ENCODE measurements around the gene GEMIN7. TPM values are rescaled to one million over a fixed set of nuclear protein-coding genes. Genes with fewer than 3 reads are reported as not detected.
A peak's percentile ranks its signal among the peaks of the same experiment; 100 is the strongest.

GEMIN7 gene
- total and polyA plus RNA-seq, 4 donors = 10.0 to 25.2 (median 19.4) TPM

GRCh38 chr19:45074744-45075300 lies 4.2 kb upstream of the GEMIN7 start:
- no peak overlapping the region for H3K4me3 ChIP-seq (ENCODE audit: low read depth in 1 of 3, low read length in 3 of 3)
- no peaks in the 10 kb centered on the region for H3K27me3 ChIP-seq (ENCODE audit: control insufficient read depth in 4 of 4, insufficient read depth in 4 of 4, low read length in 3 of 4)
- peaks cover 2 to 21% (median 9%) of the 10 kb centered on the region in 4 donors for H3K4me1 ChIP-seq (ENCODE audit: control insufficient read depth in 4 of 4, insufficient read depth in 4 of 4, low read length in 3 of 4)
- H3K36me3 ChIP-seq (ENCODE audit: control insufficient read depth in 4 of 4, insufficient read depth in 3 of 4, low read depth in 1 of 4, low read length in 3 of 4) = peaks cover 5 to 12% (median 8%) of the 10 kb centered on the region in 4 donors
- DNase-seq (ENCODE audit: low spot score) = no peak
- H3K27ac ChIP-seq (ENCODE audit: low read depth in 1 of 2, low read length in 2 of 2) = no peak overlapping the region
- TF ChIP-seq JUND (IDR thresholded peaks at IDR 0.05) (no peak), GABPA (IDR thresholded peaks at IDR 0.05 in 1 of 2, conservative IDR thresholded peaks at IDR 0.05 in 1 of 2) (no peak), HNF4G (IDR thresholded peaks at IDR 0.05) (no peak), RAD21 (IDR thresholded peaks at IDR 0.05) (no peak), CTCF (IDR thresholded peaks at IDR 0.05; ENCODE audit: low read depth, low read length, missing input control) (no peak)
- TF ChIP-seq, protein P1, sequence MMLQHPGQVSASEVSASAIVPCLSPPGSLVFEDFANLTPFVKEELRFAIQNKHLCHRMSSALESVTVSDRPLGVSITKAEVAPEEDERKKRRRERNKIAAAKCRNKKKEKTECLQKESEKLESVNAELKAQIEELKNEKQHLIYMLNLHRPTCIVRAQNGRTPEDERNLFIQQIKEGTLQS (IDR thresholded peaks at IDR 0.05) = no peak
- H3K9ac ChIP-seq (ENCODE audit: low read depth in 1 of 2, low read length in 2 of 2) = no peak overlapping the region
- no peaks in the 10 kb centered on the region for H3K9me3 ChIP-seq (ENCODE audit: control insufficient read depth in 4 of 4, low read length in 3 of 4)
- 79% methylated on average over 11 of the region's 11 CpGs for WGBS

DNA sequence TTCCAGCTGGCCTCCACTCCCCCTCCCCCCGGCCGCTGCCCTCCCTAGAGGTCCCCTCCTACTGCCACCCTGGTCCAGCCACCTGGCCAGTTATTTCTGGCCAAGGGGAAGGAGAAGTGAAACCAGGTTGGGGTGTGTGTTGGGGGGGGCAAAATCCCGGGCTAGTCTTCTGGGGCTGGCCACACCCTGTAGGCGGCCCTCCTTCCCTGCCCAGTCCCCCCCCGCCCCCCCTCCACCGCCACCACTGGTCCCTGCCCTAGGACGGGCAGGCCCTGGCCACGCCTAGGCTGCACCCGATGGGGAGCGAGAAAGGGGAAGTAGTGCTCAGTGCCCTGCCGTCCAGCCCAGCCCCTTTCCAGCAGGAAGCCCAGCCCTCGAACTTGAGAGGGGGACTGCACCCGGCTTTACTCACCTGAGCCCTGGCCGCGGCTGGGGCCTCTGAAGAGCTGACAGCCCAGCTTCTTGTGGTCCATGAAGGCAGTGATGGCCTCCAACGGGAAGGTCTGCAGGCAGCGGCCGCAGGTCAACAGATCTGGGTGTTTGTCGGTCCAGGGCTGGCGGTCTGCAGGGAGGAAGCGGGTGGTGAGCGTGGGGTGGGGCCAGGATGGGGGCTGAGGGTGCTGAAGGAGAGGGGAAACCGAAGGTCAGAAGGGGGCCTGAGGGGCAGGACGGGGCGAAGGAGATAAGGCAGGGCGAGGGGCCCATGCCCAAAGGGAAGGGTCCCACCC lies 3.6 kb upstream of the GEMIN7 start:
- peak overlapping the region in 2 of 3 donors; percentile 43 to 53 for H3K4me3 ChIP-seq (ENCODE audit: low read depth in 1 of 3, low read length in 3 of 3)
- TF ChIP-seq HNF4A (conservative IDR thresholded peaks at IDR 0.05) (no peak), FOXA2 (IDR thresholded peaks at IDR 0.05) (no peak), RAD21 (IDR thresholded peaks at IDR 0.05) (no peak), SP1 (IDR thresholded peaks at IDR 0.05) (no peak), GABPA (IDR thresholded peaks at IDR 0.05 in 1 of 2, conservative IDR thresholded peaks at IDR 0.05 in 1 of 2) (no peak), RXRA (IDR thresholded peaks at IDR 0.05) (no peak), YY1 (IDR thresholded peaks at IDR 0.05) (no peak), FOXA1 (IDR thresholded peaks at IDR 0.05) (no peak), TAF1 (conservative IDR thresholded peaks at IDR 0.05) (no peak), REST (IDR thresholded peaks at IDR 0.05) (no peak), CTCF (IDR thresholded peaks at IDR 0.05; ENCODE audit: low read depth, low read length, missing input control) (no peak), NR2F2 (IDR thresholded peaks at IDR 0.05) (no peak)
- TF ChIP-seq, protein P1 (IDR thresholded peaks at IDR 0.05) = no peak
- TF ChIP-seq, protein P2, sequence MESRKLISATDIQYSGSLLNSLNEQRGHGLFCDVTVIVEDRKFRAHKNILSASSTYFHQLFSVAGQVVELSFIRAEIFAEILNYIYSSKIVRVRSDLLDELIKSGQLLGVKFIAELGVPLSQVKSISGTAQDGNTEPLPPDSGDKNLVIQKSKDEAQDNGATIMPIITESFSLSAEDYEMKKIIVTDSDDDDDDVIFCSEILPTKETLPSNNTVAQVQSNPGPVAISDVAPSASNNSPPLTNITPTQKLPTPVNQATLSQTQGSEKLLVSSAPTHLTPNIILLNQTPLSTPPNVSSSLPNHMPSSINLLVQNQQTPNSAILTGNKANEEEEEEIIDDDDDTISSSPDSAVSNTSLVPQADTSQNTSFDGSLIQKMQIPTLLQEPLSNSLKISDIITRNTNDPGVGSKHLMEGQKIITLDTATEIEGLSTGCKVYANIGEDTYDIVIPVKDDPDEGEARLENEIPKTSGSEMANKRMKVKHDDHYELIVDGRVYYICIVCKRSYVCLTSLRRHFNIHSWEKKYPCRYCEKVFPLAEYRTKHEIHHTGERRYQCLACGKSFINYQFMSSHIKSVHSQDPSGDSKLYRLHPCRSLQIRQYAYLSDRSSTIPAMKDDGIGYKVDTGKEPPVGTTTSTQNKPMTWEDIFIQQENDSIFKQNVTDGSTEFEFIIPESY (IDR thresholded peaks at IDR 0.05) = no peak
- H3K9me3 ChIP-seq (ENCODE audit: control insufficient read depth in 4 of 4, low read length in 3 of 4) = no peaks in the 10 kb centered on the region
- DNase-seq (ENCODE audit: low spot score) = peak; percentile 69
- H3K27me3 ChIP-seq (ENCODE audit: control insufficient read depth in 4 of 4, insufficient read depth in 4 of 4, low read length in 3 of 4) = no peaks in the 10 kb centered on the region
- H3K36me3 ChIP-seq (ENCODE audit: control insufficient read depth in 4 of 4, insufficient read depth in 3 of 4, low read depth in 1 of 4, low read length in 3 of 4) = peaks cover 2 to 5% (median 2%) of the 10 kb centered on the region in 4 donors
- WGBS = 29% methylated on average over 25 of the region's 26 CpGs
- H3K9ac ChIP-seq (ENCODE audit: low read depth in 1 of 2, low read length in 2 of 2) = no peak overlapping the region
- peak overlapping the region; percentile 46 to 49 for H3K27ac ChIP-seq (ENCODE audit: low read depth in 1 of 2, low read length in 2 of 2)
- peaks cover 6 to 28% (median 16%) of the 10 kb centered on the region in 4 donors for H3K4me1 ChIP-seq (ENCODE audit: control insufficient read depth in 4 of 4, insufficient read depth in 4 of 4, low read length in 3 of 4)
